GM10266 (cell line): ENCODE measurements around the gene SEC24D.

Source experiments
- DNase-seq: peaks from one replicate; pipeline ENCODE4 v3.0.0; 2012; ENCODE audit errors: extremely low spot score
- TF ChIP-seq, protein P1 (sequence below): IDR thresholded peaks from 2 replicates; pipeline ENCODE4 v1.5.1; 2012; ENCODE audit warnings: mild to moderate bottlenecking, low read depth; ENCODE audit not compliant: control insufficient read depth, insufficient read depth; ENCODE audit errors: missing control alignments

SEC24D gene

GRCh38 chr4:118872181-118872580, 36.3 kb upstream of the SEC24D start:
- TF ChIP-seq, protein P1, sequence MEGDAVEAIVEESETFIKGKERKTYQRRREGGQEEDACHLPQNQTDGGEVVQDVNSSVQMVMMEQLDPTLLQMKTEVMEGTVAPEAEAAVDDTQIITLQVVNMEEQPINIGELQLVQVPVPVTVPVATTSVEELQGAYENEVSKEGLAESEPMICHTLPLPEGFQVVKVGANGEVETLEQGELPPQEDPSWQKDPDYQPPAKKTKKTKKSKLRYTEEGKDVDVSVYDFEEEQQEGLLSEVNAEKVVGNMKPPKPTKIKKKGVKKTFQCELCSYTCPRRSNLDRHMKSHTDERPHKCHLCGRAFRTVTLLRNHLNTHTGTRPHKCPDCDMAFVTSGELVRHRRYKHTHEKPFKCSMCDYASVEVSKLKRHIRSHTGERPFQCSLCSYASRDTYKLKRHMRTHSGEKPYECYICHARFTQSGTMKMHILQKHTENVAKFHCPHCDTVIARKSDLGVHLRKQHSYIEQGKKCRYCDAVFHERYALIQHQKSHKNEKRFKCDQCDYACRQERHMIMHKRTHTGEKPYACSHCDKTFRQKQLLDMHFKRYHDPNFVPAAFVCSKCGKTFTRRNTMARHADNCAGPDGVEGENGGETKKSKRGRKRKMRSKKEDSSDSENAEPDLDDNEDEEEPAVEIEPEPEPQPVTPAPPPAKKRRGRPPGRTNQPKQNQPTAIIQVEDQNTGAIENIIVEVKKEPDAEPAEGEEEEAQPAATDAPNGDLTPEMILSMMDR, result no peak
- DNase-seq, result no peak

GRCh38 chr4:118869808-118870342, 33.9 kb upstream of the SEC24D start:
- TF ChIP-seq, protein P1, result no peak
- DNase-seq, result no peak

DNA sequence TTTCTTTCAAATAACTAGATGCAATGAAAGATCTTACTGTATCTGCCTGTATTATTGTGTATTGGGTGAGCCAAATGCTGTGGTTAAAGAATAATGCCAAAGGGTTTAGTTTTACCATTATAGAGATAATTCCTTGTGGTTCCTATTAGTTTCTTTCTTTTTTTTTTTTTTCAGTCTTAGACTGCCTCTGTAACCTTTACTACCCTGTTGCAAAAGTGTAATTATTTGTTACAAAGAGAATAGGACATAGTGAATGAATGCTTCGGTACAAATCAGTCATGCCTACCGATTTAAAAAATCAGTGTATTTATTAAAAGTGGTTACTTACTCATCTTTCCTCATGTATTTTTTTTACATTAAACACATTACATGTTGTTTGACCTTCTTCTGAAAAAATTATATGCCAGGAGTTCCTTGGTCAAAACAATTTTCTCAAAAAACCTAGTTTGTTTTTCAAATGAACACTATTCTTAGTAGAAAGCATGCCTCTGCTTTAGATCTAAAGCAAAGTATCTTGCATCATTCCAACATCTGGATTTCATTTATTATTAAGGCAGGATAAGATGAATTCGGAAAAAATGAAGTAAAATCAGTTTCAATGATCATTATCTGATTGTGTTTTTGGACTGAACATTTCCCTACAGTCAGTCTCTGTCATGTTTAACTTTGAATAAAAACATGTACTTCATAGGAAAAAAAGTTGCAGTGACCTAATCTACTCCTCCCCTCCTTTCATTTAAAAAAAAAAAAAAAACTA, 31.6 kb upstream of the SEC24D start:
- no peak for DNase-seq
- TF ChIP-seq, protein P1, result no peak

DNA sequence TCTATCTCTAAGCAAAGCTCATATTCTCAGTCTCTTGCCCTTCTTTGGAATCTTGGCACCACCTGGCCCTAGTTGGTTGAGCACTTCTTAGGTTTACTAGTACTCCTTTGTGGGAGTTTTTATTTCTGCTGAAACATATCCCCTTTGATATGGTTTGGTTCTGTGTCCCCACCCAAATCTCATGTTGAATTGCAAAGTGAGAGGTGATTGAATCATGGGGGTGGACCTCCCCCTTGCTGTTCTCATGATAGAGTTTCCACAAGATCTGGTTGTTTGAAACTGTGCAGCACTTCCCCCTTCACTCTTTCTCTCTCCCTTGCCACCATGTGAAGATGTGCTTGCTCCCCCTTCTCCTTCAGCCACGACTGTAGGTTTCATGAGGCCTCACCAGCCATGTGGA, 30.5 kb upstream of the SEC24D start:
- TF ChIP-seq, protein P1, result no peak
- no peak for DNase-seq

DNA sequence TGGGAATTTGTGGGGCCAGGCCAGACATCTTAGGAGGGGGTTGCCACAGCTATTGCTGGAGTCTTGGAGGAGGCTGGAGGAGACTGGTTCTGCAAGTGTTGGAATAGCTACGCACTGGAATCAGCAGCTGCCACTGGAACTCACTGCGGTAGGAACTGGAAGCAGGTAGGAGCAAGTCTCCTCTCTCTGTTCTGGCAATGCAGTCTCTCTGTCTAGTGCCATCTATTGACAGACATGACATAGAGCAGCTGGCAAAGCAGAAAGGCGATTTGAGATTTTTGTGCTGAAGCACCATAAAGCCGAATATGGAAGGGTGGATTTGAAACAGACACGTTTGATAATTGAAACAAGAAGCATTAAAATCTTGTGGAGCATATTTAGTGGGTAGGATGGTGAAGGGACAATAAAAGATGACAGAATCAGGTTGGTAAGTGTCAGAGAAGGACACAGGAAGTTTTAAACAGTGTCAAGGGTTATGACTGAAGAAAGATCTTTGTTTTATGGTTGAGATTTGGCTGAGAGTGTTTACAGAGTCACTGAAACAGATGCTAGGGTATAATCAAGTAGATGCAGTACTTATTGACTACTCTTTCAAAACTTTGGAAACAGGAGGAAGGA, 29.3 kb upstream of the SEC24D start:
- TF ChIP-seq, protein P1, result peak; percentile 69
- peak; percentile 43 for DNase-seq

DNA sequence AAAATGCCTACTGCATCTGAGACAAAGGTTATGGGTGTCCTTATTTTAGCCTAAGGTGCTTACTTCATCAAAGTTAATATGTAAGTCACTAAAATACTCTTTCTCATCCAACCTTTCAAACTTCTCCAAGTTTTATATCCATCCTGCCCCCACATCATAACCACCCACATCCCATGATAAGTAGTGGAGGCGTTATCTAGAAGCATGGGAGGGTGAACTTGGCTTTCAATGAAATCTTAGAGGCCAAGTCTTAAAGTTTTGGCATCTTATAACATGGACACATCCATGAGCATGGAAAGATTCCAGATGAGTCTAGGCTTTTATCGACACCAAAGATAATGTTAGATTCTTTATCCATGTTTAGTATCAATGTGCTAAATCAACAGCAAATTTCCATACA, 22.9 kb upstream of the SEC24D start:
- TF ChIP-seq, protein P1, result no peak
- DNase-seq, result no peak

- TF ChIP-seq, protein P1, result no peak
- DNase-seq, result no peak
These were observed 21.8 kb upstream of the SEC24D start for GRCh38 chr4:118857760-118858159.
